ENCODE results near the gene ATIC.

ATIC gene

GRCh38 chr2:215376103-215376780 is 64.4 kb downstream of the ATIC start:
- ChIA-PET POLR2A (no interaction called here), CTCF (interaction anchor here (0.6 to 1.7 kb wide), 2 partner anchors 11 to 277 kb away, joined by 3 to 5 read pairs; no protein-coding TSS in a partner anchor)
- TF ChIP-seq CTCF (IDR thresholded peaks at IDR 0.05; ENCODE audit: control extremely low read depth, extremely low read depth, low read depth, missing control alignments): no peak
- DNase-seq (ENCODE audit: extremely low spot score): no peak

- DNase-seq (ENCODE audit: extremely low spot score): no peak
- CTCF ChIA-PET: interaction anchor here (1.7 to 2.1 kb wide), 2 partner anchors 10 to 11 kb away, joined by 5 to 6 read pairs; no protein-coding TSS in a partner anchor
- no peak for TF ChIP-seq CTCF (IDR thresholded peaks at IDR 0.05; ENCODE audit: control extremely low read depth, extremely low read depth, low read depth, missing control alignments)
- POLR2A ChIA-PET: no interaction called here
These were observed 65.4 kb downstream of the ATIC start for GRCh38 chr2:215377283-215377682.

GRCh38 chr2:215378045-215378444 is 66.2 kb downstream of the ATIC start:
- ChIA-PET POLR2A (no interaction called here), CTCF (interaction anchor here (2.1 kb wide), 1 partner anchor 12 kb away, joined by 6 read pairs; no protein-coding TSS in a partner anchor)
- DNase-seq (ENCODE audit: extremely low spot score): no peak
- no peak for TF ChIP-seq CTCF (IDR thresholded peaks at IDR 0.05; ENCODE audit: control extremely low read depth, extremely low read depth, low read depth, missing control alignments)

DNA sequence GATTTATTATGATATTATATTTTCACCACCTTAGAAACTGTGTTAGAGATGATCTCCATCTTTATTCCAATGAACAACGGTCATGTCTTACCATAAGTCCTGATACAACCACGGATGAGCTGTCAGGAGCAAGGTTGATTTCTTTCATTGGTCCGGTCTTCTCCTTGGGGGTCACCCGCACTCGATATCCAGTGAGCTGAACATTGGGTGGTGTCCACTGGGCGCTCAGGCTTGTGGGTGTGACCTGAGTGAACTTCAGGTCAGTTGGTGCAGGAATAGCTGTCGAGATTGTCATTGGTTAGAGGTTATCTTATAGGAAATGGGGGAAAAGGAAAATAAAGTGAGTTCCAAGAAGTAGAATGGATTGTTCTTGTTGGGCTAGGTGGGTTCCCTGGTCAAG is 67.2 kb downstream of the ATIC start:
- POLR2A ChIA-PET: no interaction called here
- no peak for TF ChIP-seq CTCF (IDR thresholded peaks at IDR 0.05; ENCODE audit: control extremely low read depth, extremely low read depth, low read depth, missing control alignments)
- DNase-seq (ENCODE audit: extremely low spot score): no peak
- CTCF ChIA-PET: interaction anchor here (1.6 to 2.1 kb wide), 2 partner anchors 11 to 13 kb away, joined by 3 to 6 read pairs; no protein-coding TSS in a partner anchor

- no peak for DNase-seq (ENCODE audit: extremely low spot score)
- POLR2A ChIA-PET: no interaction called here
- no peak for TF ChIP-seq CTCF (IDR thresholded peaks at IDR 0.05; ENCODE audit: control extremely low read depth, extremely low read depth, low read depth, missing control alignments)
- CTCF ChIA-PET: interaction anchor here (1.4 to 1.6 kb wide), 2 partner anchors 11 kb away, joined by 3 to 4 read pairs; no protein-coding TSS in a partner anchor
These were observed 68.1 kb downstream of the ATIC start for GRCh38 chr2:215379948-215380347.

DNA sequence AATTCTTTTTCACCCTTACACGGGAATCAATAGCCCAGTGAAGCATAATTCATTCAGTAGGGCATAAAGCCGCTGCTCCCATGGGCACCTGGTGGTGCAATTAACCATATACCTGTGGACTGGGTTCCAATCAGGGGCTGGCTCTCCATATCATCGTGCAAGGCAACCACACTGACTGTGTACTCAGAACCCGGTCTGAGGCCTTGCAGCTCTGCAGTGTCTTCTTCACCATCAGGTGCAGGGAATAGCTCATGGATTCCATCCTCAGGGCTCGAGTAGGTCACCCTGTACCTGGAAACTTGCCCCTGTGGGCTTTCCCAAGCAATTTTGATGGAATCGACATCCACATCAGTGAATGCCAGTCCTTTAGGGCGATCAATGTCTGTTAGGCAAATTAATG is 68.8 kb downstream of the ATIC start:
- ChIA-PET CTCF (interaction anchor here (1.4 kb wide), 1 partner anchor 10 kb away, joined by 4 read pairs; no protein-coding TSS in a partner anchor), POLR2A (no interaction called here)

More for the DNA sequence above, 68.8 kb downstream of the ATIC start:
- TF ChIP-seq CTCF (IDR thresholded peaks at IDR 0.05; ENCODE audit: control extremely low read depth, extremely low read depth, low read depth, missing control alignments): no peak
- no peak for DNase-seq (ENCODE audit: extremely low spot score)
